Measurements from ENCODE around the gene HSCB.
"Not testable (repeated sequence)": the region's sequence is repeated elsewhere in the genome, so short reads cannot be mapped to it uniquely, and the experiment has no call there.

Gene HSCB

GRCh38 chr22:28742562-28742962 is 723 bp downstream of the HSCB start:
- Histone ChIP-seq H3K9ac (ENCODE audit: low read length) (peak overlapping the region; percentile 38), H3K36me3 (ENCODE audit: control insufficient read depth, low read depth, low read length) (peaks cover 37% of the 10 kb centered on the region), H3K9me3 (ENCODE audit: control insufficient read depth, low read depth, low read length) (no peaks in the 10 kb centered on the region), H3K27me3 (ENCODE audit: control insufficient read depth, insufficient read depth, low read length) (no peaks in the 10 kb centered on the region), H3K4me1 (ENCODE audit: control insufficient read depth, low read depth, low read length) (no peaks in the 10 kb centered on the region), H3K4me3 (ENCODE audit: low read length) (peak overlapping the region; percentile 86), H3K27ac (ENCODE audit: low read length) (no peak overlapping the region)

GRCh38 chr22:28743852-28744251 is 2.0 kb downstream of the HSCB start:
- Histone ChIP-seq H3K27me3 (ENCODE audit: control insufficient read depth, insufficient read depth, low read length) (no peaks in the 10 kb centered on the region), H3K27ac (ENCODE audit: low read length) (no peak overlapping the region), H3K9ac (ENCODE audit: low read length) (no peak overlapping the region), H3K9me3 (ENCODE audit: control insufficient read depth, low read depth, low read length) (no peaks in the 10 kb centered on the region), H3K4me1 (ENCODE audit: control insufficient read depth, low read depth, low read length) (no peaks in the 10 kb centered on the region), H3K36me3 (ENCODE audit: control insufficient read depth, low read depth, low read length) (peaks cover 42% of the 10 kb centered on the region), H3K4me3 (ENCODE audit: low read length) (no peak overlapping the region)

DNA sequence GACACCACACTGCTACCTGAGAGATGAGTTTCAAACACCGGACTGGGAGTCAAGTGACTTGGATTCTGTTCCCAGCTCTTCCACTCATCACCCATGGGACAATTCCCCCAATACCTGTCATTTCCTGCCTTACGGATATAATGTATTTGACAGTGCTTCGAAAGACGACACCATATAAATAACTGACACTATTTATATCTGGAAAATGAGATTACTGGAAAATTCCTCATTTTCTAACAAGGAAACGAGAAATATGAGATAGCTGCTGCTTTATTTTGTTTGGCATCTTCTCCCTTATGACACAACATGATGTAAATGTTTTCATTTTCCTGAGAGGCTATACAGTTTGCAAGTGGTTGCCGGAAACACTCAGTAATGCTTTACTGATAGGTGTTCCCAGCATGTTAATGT is 8.6 kb downstream of the HSCB start:
- H3K27ac ChIP-seq (ENCODE audit: low read length) = no peak overlapping the region
- no peaks in the 10 kb centered on the region for H3K9me3 ChIP-seq (ENCODE audit: control insufficient read depth, low read depth, low read length)
- H3K36me3 ChIP-seq (ENCODE audit: control insufficient read depth, low read depth, low read length) = peaks cover 31% of the 10 kb centered on the region

DNA sequence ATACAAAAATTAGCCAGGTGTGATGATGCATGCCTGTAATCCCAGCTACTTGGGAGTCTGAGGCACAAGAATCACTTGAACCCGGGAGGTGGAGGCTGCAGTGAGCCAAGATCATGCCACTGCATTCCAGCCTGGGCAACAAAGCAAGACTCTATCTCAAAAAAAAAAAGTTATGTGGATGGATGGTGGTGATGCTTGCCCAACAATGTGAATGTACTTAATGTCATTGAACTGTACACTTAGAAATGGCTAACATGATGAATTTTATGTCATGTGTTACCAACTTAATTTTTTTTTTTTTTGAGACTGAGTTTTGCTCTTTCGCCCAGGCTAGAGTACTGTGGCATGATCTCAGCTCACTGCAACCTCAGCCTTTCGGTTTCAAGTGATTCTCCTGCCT is 12.7 kb downstream of the HSCB start:
- H3K27ac ChIP-seq (ENCODE audit: low read length); H3K36me3 ChIP-seq (ENCODE audit: control insufficient read depth, low read depth, low read length); H3K27me3 ChIP-seq (ENCODE audit: control insufficient read depth, insufficient read depth, low read length); H3K4me3 ChIP-seq (ENCODE audit: low read length); H3K9me3 ChIP-seq (ENCODE audit: control insufficient read depth, low read depth, low read length); H3K9ac ChIP-seq (ENCODE audit: low read length); H3K4me1 ChIP-seq (ENCODE audit: control insufficient read depth, low read depth, low read length): not testable (repeated sequence)

More for the DNA sequence above, 8.6 kb downstream of the HSCB start:
- Histone ChIP-seq H3K9ac (ENCODE audit: low read length) (no peak overlapping the region), H3K27me3 (ENCODE audit: control insufficient read depth, insufficient read depth, low read length) (no peaks in the 10 kb centered on the region), H3K4me1 (ENCODE audit: control insufficient read depth, low read depth, low read length) (no peaks in the 10 kb centered on the region), H3K4me3 (ENCODE audit: low read length) (no peak overlapping the region)

GRCh38 chr22:28759861-28760560 is 18.2 kb downstream of the HSCB start:
- H3K4me3 ChIP-seq (ENCODE audit: low read length) = peak overlapping the region; percentile 21
- H3K4me1 ChIP-seq (ENCODE audit: control insufficient read depth, low read depth, low read length) = peaks cover 9% of the 10 kb centered on the region
- H3K27me3 ChIP-seq (ENCODE audit: control insufficient read depth, insufficient read depth, low read length) = no peaks in the 10 kb centered on the region
- no peak overlapping the region for H3K9ac ChIP-seq (ENCODE audit: low read length)
- no peaks in the 10 kb centered on the region for H3K9me3 ChIP-seq (ENCODE audit: control insufficient read depth, low read depth, low read length)
- H3K36me3 ChIP-seq (ENCODE audit: control insufficient read depth, low read depth, low read length) = no peaks in the 10 kb centered on the region
- H3K27ac ChIP-seq (ENCODE audit: low read length) = peak overlapping the region; percentile 25

DNA sequence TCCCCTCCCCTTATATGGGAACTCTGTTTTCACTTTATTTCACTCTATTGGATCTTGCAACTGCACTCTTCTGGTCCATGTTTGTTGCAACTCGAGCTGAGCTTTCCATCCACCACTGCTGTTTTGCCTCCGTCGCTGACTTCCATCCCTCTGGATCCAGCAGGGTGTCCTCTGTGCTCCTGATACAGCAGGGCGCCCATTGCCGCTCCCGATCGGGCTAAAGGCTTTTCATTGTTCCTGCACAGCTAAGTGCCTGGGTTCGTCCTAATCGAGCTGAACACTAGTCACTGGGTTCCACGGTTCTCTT is 19.6 kb downstream of the HSCB start:
- Histone ChIP-seq H3K27me3 (ENCODE audit: control insufficient read depth, insufficient read depth, low read length) (no peaks in the 10 kb centered on the region), H3K9me3 (ENCODE audit: control insufficient read depth, low read depth, low read length) (no peaks in the 10 kb centered on the region), H3K9ac (ENCODE audit: low read length) (no peak overlapping the region), H3K4me1 (ENCODE audit: control insufficient read depth, low read depth, low read length) (peaks cover 9% of the 10 kb centered on the region), H3K27ac (ENCODE audit: low read length) (no peak overlapping the region), H3K36me3 (ENCODE audit: control insufficient read depth, low read depth, low read length) (no peaks in the 10 kb centered on the region), H3K4me3 (ENCODE audit: low read length) (no peak overlapping the region)

DNA sequence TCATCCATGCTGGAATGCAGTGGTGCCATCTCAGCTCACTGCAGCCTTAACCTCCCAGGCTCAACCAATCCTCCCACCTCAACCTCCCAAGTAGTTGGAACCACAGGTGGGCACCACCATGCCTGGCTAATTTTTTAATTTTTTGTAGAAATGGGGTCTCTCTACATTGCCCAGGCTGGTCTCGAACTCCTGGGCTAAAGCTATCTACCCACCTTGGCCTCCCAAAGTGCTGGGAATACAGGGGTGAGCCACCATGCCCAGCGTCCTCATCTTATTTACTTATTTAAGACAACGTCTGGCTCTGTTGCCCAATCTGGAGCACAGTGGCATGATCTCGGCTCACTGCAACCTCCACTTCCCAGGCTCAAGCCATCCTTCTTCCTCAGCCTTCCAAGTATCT is 20.2 kb downstream of the HSCB start:
- H3K9me3 ChIP-seq (ENCODE audit: control insufficient read depth, low read depth, low read length); H3K27ac ChIP-seq (ENCODE audit: low read length); H3K9ac ChIP-seq (ENCODE audit: low read length); H3K4me1 ChIP-seq (ENCODE audit: control insufficient read depth, low read depth, low read length); H3K36me3 ChIP-seq (ENCODE audit: control insufficient read depth, low read depth, low read length); H3K4me3 ChIP-seq (ENCODE audit: low read length); H3K27me3 ChIP-seq (ENCODE audit: control insufficient read depth, insufficient read depth, low read length): not testable (repeated sequence)

DNA sequence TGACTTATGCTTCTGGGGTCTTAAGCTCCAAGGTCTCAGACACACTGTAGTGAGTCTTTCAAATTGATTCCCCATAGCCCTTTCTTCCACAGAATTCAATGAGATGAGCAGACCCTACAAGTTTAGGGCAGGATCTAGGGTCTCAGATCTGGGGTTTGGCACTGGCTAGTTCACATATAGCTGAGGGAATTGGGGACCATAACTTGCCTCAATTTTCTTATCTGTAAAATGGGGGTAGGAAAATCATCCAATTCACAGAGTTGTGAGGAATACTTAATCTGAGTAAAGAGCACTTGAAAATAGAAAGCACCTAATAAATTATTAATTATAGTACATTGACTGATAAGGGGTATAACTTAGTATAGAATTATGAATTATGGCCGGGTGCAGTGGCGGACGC is 24.8 kb downstream of the HSCB start:
- no peak overlapping the region for H3K27ac ChIP-seq (ENCODE audit: low read length)
- no peak overlapping the region for H3K4me3 ChIP-seq (ENCODE audit: low read length)
- no peaks in the 10 kb centered on the region for H3K4me1 ChIP-seq (ENCODE audit: control insufficient read depth, low read depth, low read length)
- no peak overlapping the region for H3K9ac ChIP-seq (ENCODE audit: low read length)
- no peaks in the 10 kb centered on the region for H3K27me3 ChIP-seq (ENCODE audit: control insufficient read depth, insufficient read depth, low read length)
- no peaks in the 10 kb centered on the region for H3K36me3 ChIP-seq (ENCODE audit: control insufficient read depth, low read depth, low read length)
- H3K9me3 ChIP-seq (ENCODE audit: control insufficient read depth, low read depth, low read length) = peaks cover 3% of the 10 kb centered on the region

DNA sequence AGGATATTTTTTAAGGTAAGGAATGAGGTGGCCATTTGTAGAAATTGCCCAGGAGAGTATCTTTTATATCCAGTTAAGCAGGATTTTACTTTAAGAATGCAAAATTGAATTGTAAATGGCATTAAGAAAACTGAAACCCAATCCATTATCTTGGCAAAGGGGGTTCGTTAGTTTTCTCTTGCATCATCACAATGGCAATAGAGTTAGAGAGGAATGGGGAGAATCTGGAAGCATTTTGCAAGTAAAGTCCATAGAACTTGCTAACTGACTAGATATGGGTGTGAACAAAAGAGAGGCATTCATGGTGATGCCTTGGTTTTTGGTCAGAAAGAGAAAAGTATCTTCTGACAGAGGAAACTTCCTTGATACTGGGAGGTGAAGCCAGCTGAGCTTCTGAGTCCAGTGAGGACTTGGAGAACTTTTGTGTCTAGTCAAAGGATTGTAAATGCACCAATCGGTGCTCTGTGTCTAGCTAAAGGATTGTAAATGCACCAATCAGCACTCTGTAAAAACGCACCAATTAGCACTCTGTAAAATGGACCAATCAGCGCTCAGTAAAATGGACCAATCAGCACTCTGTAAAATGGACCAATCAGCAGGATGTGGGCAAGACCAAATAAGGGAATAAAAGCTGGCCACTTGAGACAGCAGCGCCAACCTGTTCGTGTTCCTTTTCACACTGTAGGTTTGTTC is 27.0 kb downstream of the HSCB start:
- Histone ChIP-seq H3K9me3 (ENCODE audit: control insufficient read depth, low read depth, low read length) (peaks cover 3% of the 10 kb centered on the region), H3K36me3 (ENCODE audit: control insufficient read depth, low read depth, low read length) (no peaks in the 10 kb centered on the region), H3K9ac (ENCODE audit: low read length) (no peak overlapping the region), H3K4me3 (ENCODE audit: low read length) (no peak overlapping the region), H3K4me1 (ENCODE audit: control insufficient read depth, low read depth, low read length) (no peaks in the 10 kb centered on the region), H3K27ac (ENCODE audit: low read length) (no peak overlapping the region), H3K27me3 (ENCODE audit: control insufficient read depth, insufficient read depth, low read length) (no peaks in the 10 kb centered on the region)

DNA sequence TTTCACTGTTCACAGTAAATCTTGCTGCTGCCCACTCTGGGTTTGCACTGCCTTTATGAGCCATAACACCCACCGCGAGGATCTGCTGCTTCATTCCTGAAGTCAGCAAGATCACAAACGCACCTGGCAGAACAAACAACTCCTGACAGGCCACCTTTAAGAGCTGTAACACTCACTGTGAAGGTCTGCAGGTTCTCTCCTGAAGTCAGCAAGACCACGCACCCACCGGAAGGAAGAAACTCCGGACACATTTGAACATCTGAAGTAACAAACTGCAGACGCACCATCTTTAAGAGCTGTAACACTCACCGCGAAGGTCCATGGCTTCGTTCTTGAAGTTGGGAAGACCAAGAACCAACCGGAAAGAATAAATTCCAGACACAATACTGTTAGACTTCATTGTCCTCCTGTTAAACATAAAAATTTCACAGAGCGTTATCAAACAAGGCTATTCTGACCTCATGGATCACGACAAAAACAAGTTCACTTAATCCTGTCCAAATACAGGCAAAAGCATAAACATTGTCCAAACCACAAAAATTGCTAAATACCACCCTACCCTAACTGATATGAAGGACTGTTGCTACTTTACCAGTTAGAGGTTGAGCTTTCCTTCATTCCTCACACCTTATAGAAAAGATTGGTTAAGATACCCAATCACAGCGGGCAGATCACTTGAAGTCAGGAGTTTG is 27.7 kb downstream of the HSCB start:
- Histone ChIP-seq H3K36me3 (ENCODE audit: control insufficient read depth, low read depth, low read length) (no peaks in the 10 kb centered on the region), H3K9me3 (ENCODE audit: control insufficient read depth, low read depth, low read length) (peaks cover 3% of the 10 kb centered on the region), H3K27ac (ENCODE audit: low read length) (no peak overlapping the region), H3K9ac (ENCODE audit: low read length) (no peak overlapping the region), H3K4me1 (ENCODE audit: control insufficient read depth, low read depth, low read length) (no peaks in the 10 kb centered on the region), H3K4me3 (ENCODE audit: low read length) (no peak overlapping the region), H3K27me3 (ENCODE audit: control insufficient read depth, insufficient read depth, low read length) (no peaks in the 10 kb centered on the region)

GRCh38 chr22:28771195-28771791 is 29.5 kb downstream of the HSCB start:
- Histone ChIP-seq H3K9me3 (ENCODE audit: control insufficient read depth, low read depth, low read length) (peaks cover 3% of the 10 kb centered on the region), H3K27ac (ENCODE audit: low read length) (no peak overlapping the region), H3K36me3 (ENCODE audit: control insufficient read depth, low read depth, low read length) (peaks cover 5% of the 10 kb centered on the region), H3K27me3 (ENCODE audit: control insufficient read depth, insufficient read depth, low read length) (no peaks in the 10 kb centered on the region), H3K4me3 (ENCODE audit: low read length) (no peak overlapping the region), H3K4me1 (ENCODE audit: control insufficient read depth, low read depth, low read length) (no peaks in the 10 kb centered on the region), H3K9ac (ENCODE audit: low read length) (no peak overlapping the region)
